ENCODE data around the gene DSCAM. TPM values are rescaled to one million over a fixed set of nuclear protein-coding genes. Genes with fewer than 3 reads are reported as not detected.

The DSCAM gene
- total and polyA plus RNA-seq, 2 experiments from 2014 or later, result 0.07 TPM; not detected in 1

DNA sequence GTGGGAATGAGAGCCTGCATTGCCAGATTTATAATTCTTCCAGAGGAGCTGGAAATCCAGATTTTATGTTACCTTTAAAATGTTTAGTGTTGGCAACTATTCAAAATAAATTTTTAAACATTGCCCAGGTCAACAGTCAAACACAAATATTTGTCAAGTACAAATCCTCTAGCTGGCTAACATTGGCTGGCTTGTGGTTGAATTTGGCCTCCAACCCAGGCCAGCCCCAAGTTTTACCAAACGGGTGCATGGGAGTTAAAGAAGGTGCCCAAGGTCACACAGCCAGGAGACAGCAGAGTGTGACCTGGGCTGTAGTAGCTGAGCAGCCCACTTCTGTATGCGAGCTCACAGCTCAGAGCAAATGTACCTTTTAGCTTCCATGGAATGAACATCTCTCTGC, 240.6 kb downstream of the DSCAM start (continued):
- TF ChIP-seq ZNF462 (CRISPR knock-in tag; IDR thresholded peaks at IDR 0.05) (no peak), CREB1 (CRISPR knock-in tag; IDR thresholded peaks at IDR 0.05; ENCODE audit: low read depth) (no peak), EZH2 (IDR thresholded peaks at IDR 0.05; ENCODE audit: low read depth, unreplicated experiment) (no peak), ZNF331 (CRISPR knock-in tag; IDR thresholded peaks at IDR 0.05; ENCODE audit: low read depth) (no peak), ZNF114 (CRISPR knock-in tag; IDR thresholded peaks at IDR 0.05) (no peak), EZH2phosphoT487 (IDR thresholded peaks at IDR 0.05; ENCODE audit: unreplicated experiment) (no peak), ETS1 (IDR thresholded peaks at IDR 0.05) (no peak)

GRCh38 chr21:40605094-40605493, 241.9 kb downstream of the DSCAM start:
- no peak overlapping the region for H3K4me3 ChIP-seq
- DNase-seq (ENCODE audit: low spot score) (no peak), ATAC-seq (no peak)
- H3K4me1 ChIP-seq (ENCODE audit: insufficient read depth), result 0 out of 2 replicates have a peak, but pooled peaks cover 3% of the 10 kb centered on the region
- 0 out of 2 replicates have a peak, but pooled peaks cover 3% of the 10 kb centered on the region for H3K9me2 ChIP-seq (ENCODE audit: insufficient read depth)
- H2AFZ ChIP-seq, result no peak overlapping the region
- H3K27ac Mint-ChIP-seq, result no peak overlapping the region
- TF ChIP-seq ZNF114 (CRISPR knock-in tag; IDR thresholded peaks at IDR 0.05) (no peak), ZNF331 (CRISPR knock-in tag; IDR thresholded peaks at IDR 0.05; ENCODE audit: low read depth) (no peak), NANOG (IDR thresholded peaks at IDR 0.05; ENCODE audit: borderline replicate concordance) (no peak), EZH2 (IDR thresholded peaks at IDR 0.05; ENCODE audit: low read depth, unreplicated experiment) (no peak), CREB1 (CRISPR knock-in tag; IDR thresholded peaks at IDR 0.05; ENCODE audit: low read depth) (no peak), STAT1 (IDR thresholded peaks at IDR 0.05; ENCODE audit: unreplicated experiment) (no peak), EZH2phosphoT487 (IDR thresholded peaks at IDR 0.05; ENCODE audit: unreplicated experiment) (no peak), CTCF (conservative IDR thresholded peaks at IDR 0.05; ENCODE audit: low read depth in 2 of 2) (no peak)
- H3K79me2 ChIP-seq (replicated peaks; ENCODE audit: insufficient read depth), result no peaks in the 10 kb centered on the region
- no peaks in the 10 kb centered on the region; the same call in 1 of the 2 replicates for H3K36me3 ChIP-seq (ENCODE audit: insufficient read depth)
- peaks cover 14% of the 10 kb centered on the region for H3K36me3 Mint-ChIP-seq (ENCODE audit: low read depth)
- H3F3A ChIP-seq (replicated peaks; ENCODE audit: low read depth), result no peaks in the 10 kb centered on the region
- H3K4me1 Mint-ChIP-seq, result peaks cover 9% of the 10 kb centered on the region; the same call in 2 of the 3 replicates
- H3K4me3 Mint-ChIP-seq, result no peak overlapping the region
- H3K9me3 Mint-ChIP-seq, result peaks cover 83% of the 10 kb centered on the region
- H3K27me3 Mint-ChIP-seq (ENCODE audit: insufficient read depth, low read depth, poor library complexity), result peaks cover 6% of the 10 kb centered on the region
- no peak overlapping the region for H3K27ac ChIP-seq (ENCODE audit: low read depth)
- H3K27me3 ChIP-seq (ENCODE audit: insufficient read depth), result no peaks in the 10 kb centered on the region
- no peak overlapping the region for H3K4me2 ChIP-seq
- no peaks in the 10 kb centered on the region for H4K20me1 ChIP-seq (replicated peaks; ENCODE audit: insufficient read depth)

Data from GM23338 (cell line).